ENCODE measurements around the gene ZNF608.
A peak's percentile ranks its signal among the peaks of the same experiment; 100 is the strongest.

ZNF608 gene

DNA sequence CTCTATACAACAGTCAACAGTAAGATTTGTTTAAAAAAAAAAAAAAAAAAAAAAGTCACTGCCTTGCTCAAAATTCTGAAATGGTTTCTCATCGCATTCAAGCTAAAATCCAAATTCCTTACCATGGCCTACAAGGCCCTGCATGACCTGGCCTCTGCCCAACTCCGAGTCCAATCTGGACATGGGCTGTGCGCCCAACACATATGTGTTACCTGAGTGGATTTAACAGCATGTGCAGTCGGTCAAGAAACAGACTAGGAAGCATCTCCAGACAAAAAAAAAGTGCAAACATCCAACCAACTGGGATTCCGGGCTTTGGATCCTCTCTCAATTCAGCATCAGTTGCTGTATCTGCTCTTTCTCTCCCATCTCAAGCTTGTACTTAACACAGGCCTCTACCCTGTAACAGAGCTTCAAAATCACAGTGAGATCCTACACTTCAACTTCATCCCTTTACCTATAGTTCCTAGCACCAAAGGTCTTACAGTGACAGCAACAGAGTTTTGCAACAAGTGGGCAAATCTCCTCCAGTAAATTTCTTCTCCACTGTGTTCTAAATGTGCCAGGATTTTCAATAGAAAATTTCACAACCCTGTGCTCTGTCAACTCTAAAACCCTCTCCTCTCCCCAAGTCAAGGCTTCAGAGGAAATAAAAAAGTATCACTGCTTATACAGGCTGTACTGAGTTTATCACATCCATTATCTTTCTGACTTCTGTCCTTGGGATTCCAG lies 19.6 kb downstream of the ZNF608 start:
- no peak overlapping the region for H3K4me3 ChIP-seq (ENCODE audit: low read depth, low read length)
- no peak for DNase-seq (ENCODE audit: low read depth)
- no peak for TF ChIP-seq POLR2A (IDR thresholded peaks at IDR 0.05; ENCODE audit: extremely low read depth, insufficient read length)
- TF ChIP-seq, protein P1, sequence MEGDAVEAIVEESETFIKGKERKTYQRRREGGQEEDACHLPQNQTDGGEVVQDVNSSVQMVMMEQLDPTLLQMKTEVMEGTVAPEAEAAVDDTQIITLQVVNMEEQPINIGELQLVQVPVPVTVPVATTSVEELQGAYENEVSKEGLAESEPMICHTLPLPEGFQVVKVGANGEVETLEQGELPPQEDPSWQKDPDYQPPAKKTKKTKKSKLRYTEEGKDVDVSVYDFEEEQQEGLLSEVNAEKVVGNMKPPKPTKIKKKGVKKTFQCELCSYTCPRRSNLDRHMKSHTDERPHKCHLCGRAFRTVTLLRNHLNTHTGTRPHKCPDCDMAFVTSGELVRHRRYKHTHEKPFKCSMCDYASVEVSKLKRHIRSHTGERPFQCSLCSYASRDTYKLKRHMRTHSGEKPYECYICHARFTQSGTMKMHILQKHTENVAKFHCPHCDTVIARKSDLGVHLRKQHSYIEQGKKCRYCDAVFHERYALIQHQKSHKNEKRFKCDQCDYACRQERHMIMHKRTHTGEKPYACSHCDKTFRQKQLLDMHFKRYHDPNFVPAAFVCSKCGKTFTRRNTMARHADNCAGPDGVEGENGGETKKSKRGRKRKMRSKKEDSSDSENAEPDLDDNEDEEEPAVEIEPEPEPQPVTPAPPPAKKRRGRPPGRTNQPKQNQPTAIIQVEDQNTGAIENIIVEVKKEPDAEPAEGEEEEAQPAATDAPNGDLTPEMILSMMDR (IDR thresholded peaks at IDR 0.05; ENCODE audit: low read depth, low read length): no peak
- TF ChIP-seq, protein P2, sequence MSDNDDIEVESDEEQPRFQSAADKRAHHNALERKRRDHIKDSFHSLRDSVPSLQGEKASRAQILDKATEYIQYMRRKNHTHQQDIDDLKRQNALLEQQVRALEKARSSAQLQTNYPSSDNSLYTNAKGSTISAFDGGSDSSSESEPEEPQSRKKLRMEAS (IDR thresholded peaks at IDR 0.05; ENCODE audit: low read depth, low read length): no peak
- TF ChIP-seq MYC (IDR thresholded peaks at IDR 0.05; ENCODE audit: low read depth, low read length): no peak

DNA sequence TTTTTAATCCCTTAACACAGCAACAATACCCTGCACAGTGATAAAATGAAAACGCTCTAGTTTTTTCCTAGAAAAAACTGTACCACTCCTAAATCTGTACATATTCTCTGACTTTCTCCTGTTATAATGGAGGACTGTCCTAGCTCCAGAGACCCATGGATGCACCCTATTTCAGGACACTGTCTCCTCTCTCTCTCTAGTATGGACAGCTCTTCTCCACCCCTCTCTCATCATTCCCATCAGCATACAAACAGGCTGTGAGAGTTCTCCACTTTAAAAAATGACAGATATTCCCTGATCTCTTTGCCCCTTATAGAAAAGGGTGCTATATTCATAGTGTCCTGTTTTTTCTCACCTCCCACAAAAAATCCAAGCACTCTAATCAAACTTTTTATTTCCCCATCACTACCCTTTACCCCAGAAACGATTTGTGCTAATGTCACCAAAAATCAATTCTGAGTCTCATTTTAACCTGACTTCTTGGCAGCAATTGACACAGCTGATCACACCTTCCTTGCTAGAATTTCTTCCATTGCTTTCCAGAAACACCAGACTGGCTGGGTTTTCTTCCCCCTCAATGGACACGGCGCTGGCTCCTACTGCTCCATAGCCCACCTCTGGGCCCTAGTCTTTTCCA lies 20.7 kb downstream of the ZNF608 start:
- H3K4me3 ChIP-seq (ENCODE audit: low read depth, low read length): no peak overlapping the region
- TF ChIP-seq, protein P2 (IDR thresholded peaks at IDR 0.05; ENCODE audit: low read depth, low read length): no peak
- no peak for TF ChIP-seq MYC (IDR thresholded peaks at IDR 0.05; ENCODE audit: low read depth, low read length)
- TF ChIP-seq POLR2A (IDR thresholded peaks at IDR 0.05; ENCODE audit: extremely low read depth, insufficient read length): no peak
- TF ChIP-seq, protein P1 (IDR thresholded peaks at IDR 0.05; ENCODE audit: low read depth, low read length): no peak
- no peak for DNase-seq (ENCODE audit: low read depth)

DNA sequence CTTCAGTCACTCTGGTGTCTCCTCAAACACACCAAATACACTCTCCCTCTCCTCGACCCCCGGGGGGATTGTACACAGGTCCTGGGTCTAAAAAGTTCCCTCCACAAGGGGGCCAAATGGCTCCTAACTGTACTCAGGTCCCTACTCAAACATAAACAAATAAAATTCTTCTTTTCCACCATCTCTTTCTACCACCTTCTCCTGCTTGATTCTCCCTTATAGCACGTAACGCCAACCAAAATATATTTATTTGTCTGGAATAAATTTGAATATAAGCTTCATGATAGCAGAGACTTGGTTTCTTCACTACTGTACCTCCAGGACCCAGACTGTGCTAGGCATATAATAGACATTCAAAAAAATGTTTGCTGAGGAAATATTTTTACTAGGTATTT lies 21.4 kb downstream of the ZNF608 start:
- peak; percentile 2 for DNase-seq (ENCODE audit: low read depth)
- TF ChIP-seq, protein P1 (IDR thresholded peaks at IDR 0.05; ENCODE audit: low read depth, low read length): no peak
- TF ChIP-seq, protein P2 (IDR thresholded peaks at IDR 0.05; ENCODE audit: low read depth, low read length): no peak
- TF ChIP-seq MYC (IDR thresholded peaks at IDR 0.05; ENCODE audit: low read depth, low read length) (no peak), POLR2A (IDR thresholded peaks at IDR 0.05; ENCODE audit: extremely low read depth, insufficient read length) (no peak)
- H3K4me3 ChIP-seq (ENCODE audit: low read depth, low read length): no peak overlapping the region

DNA sequence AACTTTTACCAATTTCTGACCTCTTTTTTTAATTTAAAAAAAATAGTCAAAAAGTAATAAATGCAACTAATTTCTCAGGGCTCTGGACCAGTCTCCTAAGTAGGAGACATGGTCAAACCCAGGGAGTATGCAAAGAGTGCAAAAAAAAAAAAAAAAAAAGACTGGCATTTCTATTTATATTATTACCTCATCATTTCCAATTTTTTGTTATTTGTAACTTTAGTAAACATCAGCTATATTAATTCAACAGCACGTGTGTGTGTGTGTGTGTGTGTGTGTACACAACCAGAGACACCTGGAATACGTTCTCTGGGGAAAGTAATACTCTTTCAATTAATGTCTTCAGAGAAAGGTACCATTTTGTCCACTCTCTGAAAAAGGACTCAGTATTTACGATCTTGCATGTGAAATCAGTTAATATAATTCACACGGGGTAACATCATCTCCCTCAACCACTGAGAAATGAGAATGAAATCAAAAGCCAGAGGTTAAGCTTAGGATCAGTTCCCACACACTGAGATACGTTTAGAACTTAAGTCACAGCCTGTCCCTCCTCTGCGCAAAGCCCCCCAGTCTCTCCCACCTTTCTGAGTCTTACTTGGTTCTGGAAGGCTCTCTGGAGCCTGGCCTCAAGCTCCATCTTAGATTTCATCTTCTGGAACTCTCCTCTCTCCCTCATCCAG lies 21.9 kb downstream of the ZNF608 start:
- no peak for DNase-seq (ENCODE audit: low read depth)
- TF ChIP-seq POLR2A (IDR thresholded peaks at IDR 0.05; ENCODE audit: extremely low read depth, insufficient read length): no peak
- no peak for TF ChIP-seq MYC (IDR thresholded peaks at IDR 0.05; ENCODE audit: low read depth, low read length)
- TF ChIP-seq, protein P2 (IDR thresholded peaks at IDR 0.05; ENCODE audit: low read depth, low read length): no peak
- TF ChIP-seq, protein P1 (IDR thresholded peaks at IDR 0.05; ENCODE audit: low read depth, low read length): no peak
- no peak overlapping the region for H3K4me3 ChIP-seq (ENCODE audit: low read depth, low read length)

DNA sequence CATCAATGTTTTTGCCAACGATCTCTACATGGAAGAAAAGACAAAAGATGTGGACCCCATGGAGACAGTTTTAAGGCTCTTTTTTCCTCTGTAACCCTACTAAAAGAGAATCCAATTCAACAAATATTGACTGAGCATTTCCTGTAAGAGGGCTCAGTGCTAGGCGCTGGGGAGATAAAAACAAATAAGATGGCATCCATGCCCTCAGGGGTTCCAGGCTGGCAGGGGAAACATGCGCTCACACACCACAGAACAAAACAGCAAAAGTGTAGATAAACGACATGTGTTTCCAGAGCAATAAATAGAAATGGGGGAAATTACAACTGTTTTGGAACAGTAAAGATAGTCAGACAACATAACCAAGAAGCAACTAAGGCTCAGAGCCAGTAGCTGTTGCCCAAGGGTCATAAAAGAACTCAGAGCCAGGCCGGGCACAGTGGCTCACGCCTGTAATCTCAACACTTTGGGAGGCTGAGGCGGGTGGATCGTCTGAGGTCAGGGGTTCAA lies 25.2 kb downstream of the ZNF608 start:
- DNase-seq (ENCODE audit: low read depth): no peak
- TF ChIP-seq POLR2A (IDR thresholded peaks at IDR 0.05; ENCODE audit: extremely low read depth, insufficient read length): no peak
- TF ChIP-seq, protein P2 (IDR thresholded peaks at IDR 0.05; ENCODE audit: low read depth, low read length): no peak
- TF ChIP-seq, protein P1 (IDR thresholded peaks at IDR 0.05; ENCODE audit: low read depth, low read length): no peak
- TF ChIP-seq MYC (IDR thresholded peaks at IDR 0.05; ENCODE audit: low read depth, low read length): no peak
- H3K4me3 ChIP-seq (ENCODE audit: low read depth, low read length): no peak overlapping the region
